HG02763 (cell line): ENCODE data around the gene SLCO3A1.

ENCODE experiments used
- ATAC-seq: cut with Tn5 transposase; IDR thresholded peaks from one replicate; pipeline ENCODE4 v1.9.1; 2021; ENCODE audit warnings: mild to moderate bottlenecking, moderate library complexity; ENCODE audit not compliant: unreplicated experiment

SLCO3A1 gene

GRCh38 chr15:91936927-91937326 is 83.4 kb downstream of the SLCO3A1 start:
- no peak for ATAC-seq

GRCh38 chr15:91938136-91938535 is 84.6 kb downstream of the SLCO3A1 start:
- ATAC-seq: no peak

GRCh38 chr15:91939403-91939831 is 85.9 kb downstream of the SLCO3A1 start:
- no peak for ATAC-seq

- no peak for ATAC-seq
Measured at GRCh38 chr15:91940496-91941381, 87.2 kb downstream of the SLCO3A1 start.

- no peak for ATAC-seq
Measured at GRCh38 chr15:91941871-91942658, 88.6 kb downstream of the SLCO3A1 start.

GRCh38 chr15:91942720-91943394 is 89.3 kb downstream of the SLCO3A1 start:
- no peak for ATAC-seq

- no peak for ATAC-seq
Measured at GRCh38 chr15:91944331-91944730, 90.8 kb downstream of the SLCO3A1 start.

GRCh38 chr15:91945385-91945784 is 91.9 kb downstream of the SLCO3A1 start:
- ATAC-seq: no peak

GRCh38 chr15:91946075-91946474 is 92.6 kb downstream of the SLCO3A1 start:
- ATAC-seq: no peak

GRCh38 chr15:91946581-91947292 is 93.2 kb downstream of the SLCO3A1 start:
- no peak for ATAC-seq

GRCh38 chr15:91947293-91947679 is 93.8 kb downstream of the SLCO3A1 start:
- no peak for ATAC-seq

GRCh38 chr15:91947683-91948608 is 94.4 kb downstream of the SLCO3A1 start:
- ATAC-seq: no peak

- ATAC-seq: no peak
Measured at GRCh38 chr15:91949361-91949760, 95.9 kb downstream of the SLCO3A1 start.

- no peak for ATAC-seq
Measured at GRCh38 chr15:91950054-91950453, 96.5 kb downstream of the SLCO3A1 start.

GRCh38 chr15:91950631-91951329 is 97.3 kb downstream of the SLCO3A1 start:
- no peak for ATAC-seq

GRCh38 chr15:91952216-91952615 is 98.7 kb downstream of the SLCO3A1 start:
- ATAC-seq: no peak

GRCh38 chr15:91953432-91953831 is 99.9 kb downstream of the SLCO3A1 start:
- ATAC-seq: no peak

GRCh38 chr15:91954292-91954691 is 100.8 kb downstream of the SLCO3A1 start:
- ATAC-seq: no peak
